A549 (cell line): Measurements from ENCODE around the gene ARHGDIG. TPM values are rescaled to one million over a fixed set of nuclear protein-coding genes. Genes with fewer than 3 reads are reported as not detected.

Experiments
- ATAC-seq, 2 experiments: fragments of 200-7000 bp in 1 of 2; fragments of >200 bp in 1 of 2; cut with Nextera tagmentation in 1 of 2; cut with Tn5 transposase in 1 of 2; 3 replicates each; pipeline versions ENCODE4 v1.8.0 to v1.9.1; 2018 to 2020; ENCODE audit warnings: mild to moderate bottlenecking in 1 of 2, moderate library complexity in 1 of 2
- CTCF ChIA-PET: fragments of 300-600 bp; sonication (Branson Sonifier 250); formaldehyde crosslinking; extraction: SDS; loops from one replicate; lab custom pipeline; 2021; ENCODE audit warnings: antibody characterized with exemption, inconsistent platforms; lab: Yijun Ruan, JAX
- POLR2A ChIA-PET: fragments of 350-600 bp; formaldehyde crosslinking; extraction: SDS; loops from one replicate; lab custom pipeline; 2021; ENCODE audit warnings: antibody characterized with exemption, inconsistent platforms; lab: Yijun Ruan, JAX
- DNase-seq, 2 experiments: peaks; one replicate each; pipeline versions ENCODE4 v3.0.0 to v3.0.0-alpha.2; 2011 to 2016; ENCODE audit warnings: low read depth in 1 of 2, low spot score in 1 of 2
- FAIRE-seq: peaks from 2 replicates; lab custom pipeline; 2011; peaks lifted over from hg19 to GRCh38; lab: Jason Lieb, UNC
- H3K27ac ChIP-seq, 2 experiments: fragments of >200 bp; sonication (Bioruptor Twin); formaldehyde crosslinking; 3 replicates each; pipeline ENCODE4 v1.5.1; 2016 to 2017
- H3K4me1 ChIP-seq: fragments of >200 bp; sonication (Bioruptor Twin); formaldehyde crosslinking; 3 replicates; pipeline ENCODE4 v1.6.1; 2016
- H3K4me2 ChIP-seq: fragments of >200 bp; sonication (Bioruptor Twin); formaldehyde crosslinking; 3 replicates; pipeline ENCODE4 v1.6.1; 2016
- H3K4me3 ChIP-seq: fragments of >200 bp; sonication (Bioruptor Twin); formaldehyde crosslinking; 3 replicates; pipeline ENCODE4 v1.5.1; 2016
- H3K9me3 ChIP-seq: fragments of >200 bp; sonication (Bioruptor Twin); formaldehyde crosslinking; 3 replicates; pipeline ENCODE4 v1.6.1; 2016
- CBX8 ChIP-seq: fragments of 200-600 bp; sonication (generic); IDR thresholded peaks from 2 replicates; pipeline ENCODE4 v1.6.1; 2016
- CHD2 ChIP-seq: fragments of 150-350 bp; IDR thresholded peaks from 2 replicates; pipeline ENCODE4 v1.6.1; 2014; ENCODE audit warnings: low read length; ENCODE audit not compliant: partially characterized antibody
- CTCF ChIP-seq: fragments of >200 bp; sonication (Bioruptor Twin); formaldehyde crosslinking; IDR thresholded peaks from 3 replicates; pipeline ENCODE4 v1.5.1; 2016
- EP300 ChIP-seq, 2 experiments: fragments of >200 bp; sonication (Bioruptor Twin); formaldehyde crosslinking; IDR thresholded peaks; 2 replicates in 1 of 2; 3 replicates in 1 of 2; pipeline ENCODE4 v1.6.1; 2016 to 2017
- ESRRA ChIP-seq: fragments of 150-350 bp; IDR thresholded peaks from 2 replicates; pipeline ENCODE4 v1.6.1; 2014; ENCODE audit warnings: mild to moderate bottlenecking, low read length, borderline replicate concordance
- FOSB ChIP-seq: fragments of 250-450 bp; sonication (Bioruptor Pico); IDR thresholded peaks from 2 replicates; pipeline ENCODE4 v1.5.0; 2020; ENCODE audit warnings: mild to moderate bottlenecking, moderate library complexity
- FOSL2 ChIP-seq, 2 experiments: fragments of 450-650 bp in 1 of 2; fragments of >200 bp in 1 of 2; sonication (Bioruptor Twin) in 1 of 2; formaldehyde crosslinking; IDR thresholded peaks; 2 replicates each; pipeline versions ENCODE4 v1.5.0 to v1.6.1; 2016 to 2020; ENCODE audit warnings: mild to moderate bottlenecking in 1 of 2, moderate library complexity in 1 of 2
- HES2 ChIP-seq: fragments of >200 bp; sonication (Bioruptor Twin); formaldehyde crosslinking; IDR thresholded peaks from 2 replicates; pipeline ENCODE4 v1.6.1; 2016
- HEYL ChIP-seq: fragments of 250-450 bp; sonication (Bioruptor Pico); IDR thresholded peaks from 2 replicates; pipeline ENCODE4 v1.8.0; 2021; ENCODE audit warnings: mild to moderate bottlenecking, moderate library complexity
- HOXB13 ChIP-seq: fragments of 250-450 bp; sonication (Bioruptor Pico); IDR thresholded peaks from 2 replicates; pipeline ENCODE4 v1.5.0; 2020; ENCODE audit warnings: low read depth, mild to moderate bottlenecking, moderate library complexity
- JUN ChIP-seq, 2 experiments: fragments of >200 bp; sonication (Bioruptor Twin); formaldehyde crosslinking; IDR thresholded peaks; 2 replicates in 1 of 2; 3 replicates in 1 of 2; pipeline ENCODE4 v1.6.1; 2016 to 2017
- JUNB ChIP-seq: fragments of >200 bp; sonication (Bioruptor Twin); formaldehyde crosslinking; IDR thresholded peaks from 2 replicates; pipeline ENCODE4 v1.6.1; 2016
- MAFK ChIP-seq: fragments of 450-650 bp; IDR thresholded peaks from 2 replicates; pipeline ENCODE4 v1.6.1; 2014; ENCODE audit not compliant: partially characterized antibody
- NPAS2 ChIP-seq: fragments of 250-450 bp; sonication (Bioruptor Pico); IDR thresholded peaks from 2 replicates; pipeline ENCODE4 v1.8.0; 2022; ENCODE audit warnings: mild to moderate bottlenecking, moderate library complexity, borderline replicate concordance
- PHF8 ChIP-seq: fragments of 200-600 bp; sonication (generic); IDR thresholded peaks from 2 replicates; pipeline ENCODE4 v1.6.1; 2016; ENCODE audit warnings: low read depth, mild to moderate bottlenecking, antibody characterized with exemption, moderate library complexity, borderline replicate concordance
- POLR2A ChIP-seq: IDR thresholded peaks from 2 replicates; pipeline ENCODE4 v1.6.1; 2012; ENCODE audit warnings: mild to moderate bottlenecking, low read length
- POLR2AphosphoS2 ChIP-seq: conservative IDR thresholded peaks from 2 replicates; pipeline ENCODE4 v1.6.1; 2012; ENCODE audit warnings: low read length, improper control_type of control experiment, inconsistent platforms
- TFCP2L1 ChIP-seq: fragments of 250-450 bp; sonication (Bioruptor Pico); IDR thresholded peaks from 2 replicates; pipeline ENCODE4 v1.5.0; 2021; ENCODE audit warnings: mild to moderate bottlenecking
- ZFP36 ChIP-seq: fragments of 450-650 bp; IDR thresholded peaks from 2 replicates; pipeline ENCODE4 v1.6.1; 2014; ENCODE audit warnings: borderline replicate concordance; ENCODE audit not compliant: partially characterized antibody
- ZNF302 ChIP-seq: fragments of 250-450 bp; sonication (Bioruptor Pico); IDR thresholded peaks from 2 replicates; pipeline ENCODE4 v1.9.0; 2021; ENCODE audit warnings: inconsistent platforms, mild to moderate bottlenecking, moderate library complexity
- WGBS: methylation state at CpG from one replicate; pipeline ENCODE4 v1.1.6; 2017; ENCODE audit errors: missing lambda C conversion rate; 5-methylcytosine and 5-hydroxymethylcytosine counted together
- polyA plus RNA-seq, 4 experiments: library from polyadenylated mRNA; depleted of rRNA in 3 of 4; stranded (reverse); fragments of >200 nt; fragmentation: RNase III in 1 of 4; extraction: RNeasy Plus Mini Kit Qiagen cat#74134 plus additional on column Dnase treatment in 1 of 4; gene quantifications; 2 replicates in 3 of 4; 3 replicates in 1 of 4; pipeline ENCODE4 v1.2.3, GENCODE V29; 2011 to 2017
- TF ChIP-seq, protein P1 (sequence below): fragments of 450-650 bp; IDR thresholded peaks from 2 replicates; pipeline ENCODE4 v1.6.1; 2014; ENCODE audit warnings: antibody characterized with exemption
- TF ChIP-seq, protein P2 (sequence below): IDR thresholded peaks from 2 replicates; pipeline ENCODE4 v1.6.1; 2012

ARHGDIG gene
- polyA plus RNA-seq, 2 of the 4 experiments (the other 2 are of a cell fraction): 1.1 to 1.9 TPM

GRCh38 chr16:311725-312124 is 31.3 kb downstream of the ARHGDIG start:
- FAIRE-seq: no peak
- ATAC-seq: no peak
- TF ChIP-seq TFCP2L1 (CRISPR knock-in tag) (no peak), MAFK (no peak), JUNB (no peak), HOXB13 (CRISPR knock-in tag) (no peak), FOSL2 (IDR thresholded peaks at IDR 0.05) (no peak), FOSL2 (CRISPR knock-in tag; IDR thresholded peaks at IDR 0.05) (no peak), HES2 (no peak)
- TF ChIP-seq, all 56 proteins: peak for 0
- Histone ChIP-seq H3K27ac (no peak overlapping the region), H3K9me3 (no peaks in the 10 kb centered on the region), H3K4me2 (no peak overlapping the region), H3K4me1 (no peaks in the 10 kb centered on the region), H3K4me3 (no peak overlapping the region)
- CTCF ChIA-PET: interaction anchor here (1.4 kb wide), 1 partner anchor 50 kb away, joined by 5 read pairs; no protein-coding TSS in a partner anchor
- POLR2A ChIA-PET: no interaction called here
- DNase-seq: no peak
- WGBS: 92% methylated on average over 15 of the region's 15 CpGs

- H3K4me2 ChIP-seq: no peak overlapping the region
- H3K4me3 ChIP-seq: no peak overlapping the region
- CTCF ChIA-PET: interaction anchor here (1.3 to 1.7 kb wide), 5 partner anchors 11 to 249 kb away, joined by 3 to 5 read pairs (median 4); no protein-coding TSS in a partner anchor
- POLR2A ChIA-PET: no interaction called here
- FAIRE-seq: no peak
- H3K4me1 ChIP-seq: no peaks in the 10 kb centered on the region
- ATAC-seq: no peak
- 95% methylated on average over 16 of the region's 16 CpGs for WGBS
- H3K27ac ChIP-seq: no peak overlapping the region
- TF ChIP-seq NPAS2 (CRISPR knock-in tag) (no peak), PHF8 (no peak), JUN (IDR thresholded peaks at IDR 0.05) (no peak), FOSB (CRISPR knock-in tag) (no peak), CHD2 (no peak), ESRRA (no peak), ZNF302 (CRISPR knock-in tag) (no peak)
- TF ChIP-seq, protein P1, sequence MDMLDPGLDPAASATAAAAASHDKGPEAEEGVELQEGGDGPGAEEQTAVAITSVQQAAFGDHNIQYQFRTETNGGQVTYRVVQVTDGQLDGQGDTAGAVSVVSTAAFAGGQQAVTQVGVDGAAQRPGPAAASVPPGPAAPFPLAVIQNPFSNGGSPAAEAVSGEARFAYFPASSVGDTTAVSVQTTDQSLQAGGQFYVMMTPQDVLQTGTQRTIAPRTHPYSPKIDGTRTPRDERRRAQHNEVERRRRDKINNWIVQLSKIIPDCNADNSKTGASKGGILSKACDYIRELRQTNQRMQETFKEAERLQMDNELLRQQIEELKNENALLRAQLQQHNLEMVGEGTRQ: no peak
- TF ChIP-seq, all 56 proteins: peak for 0
- DNase-seq: no peak
- no peaks in the 10 kb centered on the region for H3K9me3 ChIP-seq
Observed at GRCh38 chr16:314351-314750, 34.0 kb downstream of the ARHGDIG start.

DNA sequence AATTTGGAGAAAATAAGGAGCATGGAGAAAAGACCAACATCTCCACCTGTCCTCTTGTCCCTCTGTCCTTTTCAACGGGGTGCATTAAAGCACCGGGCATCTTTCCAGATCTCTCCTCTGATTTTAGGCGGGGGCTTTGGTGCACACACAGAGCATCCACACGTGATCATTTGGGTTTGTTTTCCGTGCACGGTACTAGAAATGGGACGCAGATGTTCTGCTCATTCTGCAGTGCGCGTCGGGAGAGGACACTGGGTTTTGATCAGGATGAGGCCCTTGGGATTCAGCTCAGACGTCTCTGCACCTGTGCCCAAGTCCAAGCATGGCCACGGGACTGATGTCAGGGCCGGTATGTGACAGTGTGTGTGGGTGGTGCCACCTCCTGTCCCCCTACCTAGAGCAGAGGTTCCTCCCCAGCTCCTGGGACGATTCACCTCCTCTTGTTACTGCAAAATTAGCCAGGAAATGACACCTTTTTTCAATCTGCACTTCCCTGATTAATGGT is 34.5 kb downstream of the ARHGDIG start:
- FAIRE-seq: no peak
- Histone ChIP-seq H3K4me1 (no peaks in the 10 kb centered on the region), H3K27ac (no peak overlapping the region), H3K4me2 (no peak overlapping the region), H3K9me3 (no peaks in the 10 kb centered on the region), H3K4me3 (no peak overlapping the region)
- no peak for TF ChIP-seq POLR2A
- TF ChIP-seq EP300 (IDR thresholded peaks at IDR 0.05): no peak
- TF ChIP-seq ZFP36: no peak
- TF ChIP-seq, protein P2, sequence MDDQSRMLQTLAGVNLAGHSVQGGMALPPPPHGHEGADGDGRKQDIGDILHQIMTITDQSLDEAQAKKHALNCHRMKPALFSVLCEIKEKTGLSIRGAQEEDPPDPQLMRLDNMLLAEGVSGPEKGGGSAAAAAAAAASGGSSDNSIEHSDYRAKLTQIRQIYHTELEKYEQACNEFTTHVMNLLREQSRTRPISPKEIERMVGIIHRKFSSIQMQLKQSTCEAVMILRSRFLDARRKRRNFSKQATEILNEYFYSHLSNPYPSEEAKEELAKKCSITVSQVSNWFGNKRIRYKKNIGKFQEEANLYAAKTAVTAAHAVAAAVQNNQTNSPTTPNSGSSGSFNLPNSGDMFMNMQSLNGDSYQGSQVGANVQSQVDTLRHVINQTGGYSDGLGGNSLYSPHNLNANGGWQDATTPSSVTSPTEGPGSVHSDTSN: no peak
- TF ChIP-seq ZNF302 (CRISPR knock-in tag): no peak
- no peak for TF ChIP-seq HEYL (CRISPR knock-in tag)
- TF ChIP-seq JUN (IDR thresholded peaks at IDR 0.05): no peak
- TF ChIP-seq POLR2AphosphoS2: no peak
- no peak for TF ChIP-seq CBX8
- TF ChIP-seq CTCF: no peak
- no peak for TF ChIP-seq CHD2
- no peak for DNase-seq
- WGBS: 81% methylated on average over 14 of the region's 14 CpGs
- CTCF ChIA-PET: interaction anchor here (1.2 to 1.6 kb wide), 3 partner anchors 11 to 47 kb away, joined by 3 to 5 read pairs (median 4); no protein-coding TSS in a partner anchor
- POLR2A ChIA-PET: no interaction called here
- no peak for ATAC-seq
